ENCODE data around the gene PPP1R9A.
A peak's percentile ranks its signal among the peaks of the same experiment; 100 is the strongest.

PPP1R9A gene

DNA sequence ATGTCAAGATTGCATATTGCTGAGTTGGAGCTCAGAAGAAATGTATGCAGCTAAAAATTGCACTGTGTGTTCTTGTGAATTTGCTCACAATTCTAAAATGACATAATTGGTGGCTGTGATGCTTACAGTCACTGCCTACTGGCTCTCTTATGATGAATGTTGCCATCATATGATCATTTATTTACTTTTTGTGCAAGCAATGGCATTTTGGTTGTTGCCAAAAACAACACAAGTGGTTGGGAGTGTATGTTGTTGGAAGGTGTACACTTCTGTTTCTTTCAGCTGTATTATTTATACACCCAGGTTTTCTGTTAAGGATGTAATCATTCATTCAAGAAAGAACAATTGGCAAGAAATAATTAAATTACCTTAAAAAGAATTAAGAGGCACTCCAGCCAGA lies 388.0 kb downstream of the PPP1R9A start:
- TF ChIP-seq, protein P1, sequence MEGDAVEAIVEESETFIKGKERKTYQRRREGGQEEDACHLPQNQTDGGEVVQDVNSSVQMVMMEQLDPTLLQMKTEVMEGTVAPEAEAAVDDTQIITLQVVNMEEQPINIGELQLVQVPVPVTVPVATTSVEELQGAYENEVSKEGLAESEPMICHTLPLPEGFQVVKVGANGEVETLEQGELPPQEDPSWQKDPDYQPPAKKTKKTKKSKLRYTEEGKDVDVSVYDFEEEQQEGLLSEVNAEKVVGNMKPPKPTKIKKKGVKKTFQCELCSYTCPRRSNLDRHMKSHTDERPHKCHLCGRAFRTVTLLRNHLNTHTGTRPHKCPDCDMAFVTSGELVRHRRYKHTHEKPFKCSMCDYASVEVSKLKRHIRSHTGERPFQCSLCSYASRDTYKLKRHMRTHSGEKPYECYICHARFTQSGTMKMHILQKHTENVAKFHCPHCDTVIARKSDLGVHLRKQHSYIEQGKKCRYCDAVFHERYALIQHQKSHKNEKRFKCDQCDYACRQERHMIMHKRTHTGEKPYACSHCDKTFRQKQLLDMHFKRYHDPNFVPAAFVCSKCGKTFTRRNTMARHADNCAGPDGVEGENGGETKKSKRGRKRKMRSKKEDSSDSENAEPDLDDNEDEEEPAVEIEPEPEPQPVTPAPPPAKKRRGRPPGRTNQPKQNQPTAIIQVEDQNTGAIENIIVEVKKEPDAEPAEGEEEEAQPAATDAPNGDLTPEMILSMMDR (IDR thresholded peaks at IDR 0.05): no peak
- TF ChIP-seq ZFX (IDR thresholded peaks at IDR 0.05; ENCODE audit: borderline replicate concordance): no peak
- H3K27ac ChIP-seq: peak overlapping the region; percentile 7

DNA sequence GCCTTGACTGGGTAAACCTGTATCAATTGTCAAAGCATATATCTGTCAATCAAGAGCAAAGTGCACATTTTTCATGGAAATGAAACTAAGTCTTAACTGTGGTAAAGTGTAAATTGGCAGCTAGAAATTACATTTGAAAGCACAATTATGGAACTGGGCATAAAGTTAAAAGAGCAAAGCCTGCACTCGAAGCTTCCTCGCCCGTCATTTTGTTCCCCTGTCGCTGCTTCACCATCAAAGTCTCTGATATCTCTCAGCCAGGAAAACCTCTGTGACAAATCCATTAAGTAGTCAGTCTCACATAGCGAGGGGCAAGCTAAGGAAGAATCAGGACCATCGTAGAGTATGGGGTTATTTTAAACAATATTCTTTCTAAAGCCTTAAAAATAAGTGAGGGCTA lies 389.1 kb downstream of the PPP1R9A start:
- H3K27ac ChIP-seq: 0 out of 2 replicates have a peak overlapping the region, but pooled peaks have one; percentile 7
- no peak for TF ChIP-seq ZFX (IDR thresholded peaks at IDR 0.05; ENCODE audit: borderline replicate concordance)
- TF ChIP-seq, protein P1 (IDR thresholded peaks at IDR 0.05): no peak

DNA sequence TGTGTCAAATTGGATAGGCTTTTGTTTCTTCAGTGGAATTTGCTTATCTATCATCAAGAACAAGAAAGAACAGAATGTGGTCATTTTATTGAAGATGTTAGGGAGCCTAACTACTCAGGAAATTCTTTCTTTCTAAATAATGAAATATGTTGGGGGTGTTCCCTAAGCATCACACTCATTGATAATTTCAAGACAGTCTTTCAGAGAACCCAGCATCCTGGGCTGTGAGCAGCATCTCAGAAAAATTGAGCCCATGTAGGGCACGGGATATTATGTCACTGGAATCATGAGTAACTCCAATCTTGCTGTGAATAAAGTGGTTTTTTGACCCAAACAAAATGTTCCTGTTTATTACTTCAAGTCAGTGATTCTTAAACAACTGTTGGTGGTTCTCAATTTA lies 389.6 kb downstream of the PPP1R9A start:
- H3K27ac ChIP-seq: no peak overlapping the region
- TF ChIP-seq, protein P1 (IDR thresholded peaks at IDR 0.05): no peak
- TF ChIP-seq ZFX (IDR thresholded peaks at IDR 0.05; ENCODE audit: borderline replicate concordance): no peak

DNA sequence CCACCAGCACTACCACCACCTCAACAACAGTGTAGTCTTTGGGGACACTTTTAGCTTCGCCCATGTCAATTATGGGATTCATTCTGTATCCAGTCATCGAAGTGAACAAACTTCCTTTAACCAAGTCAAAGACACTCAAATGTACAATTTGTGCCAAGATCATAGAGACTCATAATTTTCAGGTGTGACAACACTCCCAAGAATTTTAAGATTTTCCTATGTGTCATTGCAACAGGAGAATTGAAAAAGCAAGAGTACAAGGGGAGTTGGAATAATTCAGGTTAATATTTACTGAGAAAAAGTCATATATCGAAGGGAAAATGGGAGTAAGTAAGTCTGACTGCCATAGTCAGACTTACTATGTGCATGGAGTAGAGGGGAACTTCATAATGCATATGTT lies 390.7 kb downstream of the PPP1R9A start:
- H3K27ac ChIP-seq: no peak overlapping the region
- TF ChIP-seq, protein P1 (IDR thresholded peaks at IDR 0.05): no peak
- TF ChIP-seq ZFX (IDR thresholded peaks at IDR 0.05; ENCODE audit: borderline replicate concordance): no peak

DNA sequence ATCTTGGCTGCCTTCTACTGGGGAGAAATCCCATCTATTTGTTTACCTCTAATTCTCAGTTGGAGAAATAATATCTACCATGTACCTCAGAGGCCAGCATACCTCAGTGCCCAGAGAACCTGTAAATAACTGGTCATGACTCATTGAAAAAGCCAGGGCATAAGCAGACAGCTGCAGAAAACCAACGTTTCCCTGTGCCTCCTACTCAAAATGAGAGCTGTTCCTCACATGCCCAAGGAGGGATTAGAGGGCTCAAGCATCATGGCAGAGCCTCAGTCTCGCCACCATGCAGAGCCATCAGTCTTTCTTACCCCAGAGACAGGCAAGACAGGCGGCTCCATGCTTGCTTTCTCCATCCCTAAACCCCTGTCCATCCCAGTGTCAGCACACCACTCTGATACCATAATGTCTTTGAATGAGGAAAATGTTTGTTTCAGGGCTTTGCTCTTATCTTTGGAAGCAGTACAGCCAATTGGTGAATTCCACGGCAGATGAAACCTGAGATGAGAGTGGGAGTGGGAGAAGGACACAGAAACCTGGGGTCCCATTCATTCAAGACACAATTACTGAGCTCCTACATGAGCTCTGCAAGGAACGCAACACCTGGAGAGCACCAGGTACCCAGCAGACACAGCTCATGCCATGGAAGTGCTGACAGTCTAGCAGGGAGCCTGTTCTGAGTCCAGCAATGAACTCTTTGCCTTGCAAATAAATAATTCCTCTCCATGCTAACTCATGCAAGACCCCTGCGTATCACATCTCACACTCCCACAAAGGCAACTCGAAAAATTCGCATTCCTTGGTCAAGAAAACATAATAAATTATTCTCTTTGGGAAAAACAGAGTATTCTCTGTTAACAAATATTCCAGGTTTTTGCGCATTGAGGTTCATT lies 395.9 kb downstream of the PPP1R9A start:
- TF ChIP-seq, protein P1 (IDR thresholded peaks at IDR 0.05): no peak
- TF ChIP-seq ZFX (IDR thresholded peaks at IDR 0.05; ENCODE audit: borderline replicate concordance): no peak
- H3K27ac ChIP-seq: no peak overlapping the region

DNA sequence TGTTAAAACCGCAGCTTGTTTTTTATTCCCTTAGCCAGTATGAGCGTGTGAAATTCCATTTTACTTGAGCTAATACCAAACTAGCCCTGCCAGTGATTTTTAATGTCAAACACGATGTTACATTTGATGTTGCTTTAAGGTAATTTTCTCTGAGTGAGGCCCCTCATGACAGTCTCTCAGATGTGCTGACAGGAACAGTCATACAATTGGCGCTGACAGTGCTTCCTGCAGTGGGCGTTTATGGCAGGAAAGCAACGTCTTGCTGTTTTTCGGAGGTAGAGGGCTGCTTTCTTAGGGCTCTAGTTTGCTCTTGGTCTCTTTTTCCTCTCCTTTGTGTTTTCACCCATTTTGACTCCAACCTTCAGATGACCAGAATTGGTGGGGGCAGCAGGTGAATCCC lies 397.6 kb downstream of the PPP1R9A start:
- no peak overlapping the region for H3K27ac ChIP-seq
- TF ChIP-seq, protein P1 (IDR thresholded peaks at IDR 0.05): no peak
- TF ChIP-seq ZFX (IDR thresholded peaks at IDR 0.05; ENCODE audit: borderline replicate concordance): no peak

DNA sequence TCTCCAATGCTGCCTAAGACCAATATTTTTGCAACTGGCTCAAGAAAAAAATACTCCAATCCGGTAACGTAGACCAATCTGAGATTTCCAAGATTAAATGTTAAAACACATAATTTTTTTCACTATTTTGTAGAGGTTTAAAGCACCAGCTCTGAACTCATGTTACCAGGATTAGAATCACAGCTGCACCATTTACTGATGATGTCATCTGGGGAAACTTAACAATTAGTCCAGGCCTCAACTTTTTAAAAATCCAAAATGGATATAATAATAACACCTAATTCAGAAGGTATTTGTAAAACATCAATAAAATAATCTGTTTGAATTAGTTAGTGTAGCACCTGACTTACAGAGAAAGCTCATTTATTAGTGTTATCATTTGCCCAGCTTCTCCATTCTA lies 402.6 kb downstream of the PPP1R9A start:
- TF ChIP-seq, protein P1 (IDR thresholded peaks at IDR 0.05): no peak
- TF ChIP-seq ZFX (IDR thresholded peaks at IDR 0.05; ENCODE audit: borderline replicate concordance): no peak
- no peak overlapping the region for H3K27ac ChIP-seq
